GM18498 (cell line): ENCODE data around the gene RPL19.
"Not testable (repeated sequence)": the region's sequence is repeated elsewhere in the genome, so short reads cannot be mapped to it uniquely, and the experiment has no call there.

ENCODE experiments used
- ATAC-seq: cut with Tn5 transposase; IDR thresholded peaks from one replicate; pipeline ENCODE4 v1.9.1; 2021; ENCODE audit warnings: mild to moderate bottlenecking, moderate library complexity; ENCODE audit not compliant: unreplicated experiment

Gene RPL19

GRCh38 chr17:39200070-39200879, at the start of gene RPL19:
Gene RPL19, plus strand, starts transcription at chr17:39200283. Its CDS starts 62 bp downstream, at chr17:39200345.
- ATAC-seq: peak; percentile 74

- ATAC-seq: no peak
These were observed 49.3 kb upstream of the RPL19 start for GRCh38 chr17:39150795-39151149.

GRCh38 chr17:39151150-39151942, 48.7 kb upstream of the RPL19 start, which contains the start of gene PLXDC1:
Gene PLXDC1, minus strand, starts transcription at chr17:39151637. Its CDS starts 200 bp downstream, at chr17:39151437.
- ATAC-seq: no peak

- no peak for ATAC-seq
These were observed 47.9 kb upstream of the RPL19 start for GRCh38 chr17:39151943-39152818.

DNA sequence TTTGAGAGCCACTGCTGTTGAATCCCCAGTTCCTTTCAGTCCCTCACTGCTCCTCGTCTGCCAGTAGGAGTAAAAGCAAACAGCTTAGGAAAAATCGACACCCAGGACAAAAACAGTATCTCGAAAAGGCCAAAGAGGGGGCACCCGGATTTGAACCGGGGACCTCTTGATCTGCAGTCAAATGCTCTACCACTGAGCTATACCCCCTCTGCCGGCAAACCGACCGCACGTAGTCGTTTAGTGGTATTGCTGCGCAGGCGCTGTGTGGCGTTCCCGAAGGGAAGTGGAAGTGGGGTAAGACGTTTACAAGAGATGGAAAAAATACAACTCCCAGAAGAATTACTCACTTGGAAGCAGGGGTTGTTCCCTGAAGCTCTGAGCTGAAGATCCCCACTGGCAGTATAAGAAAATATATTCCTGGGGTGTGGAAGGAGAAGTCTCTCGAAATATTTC, 46.5 kb upstream of the RPL19 start:
- ATAC-seq: peak; percentile 58

DNA sequence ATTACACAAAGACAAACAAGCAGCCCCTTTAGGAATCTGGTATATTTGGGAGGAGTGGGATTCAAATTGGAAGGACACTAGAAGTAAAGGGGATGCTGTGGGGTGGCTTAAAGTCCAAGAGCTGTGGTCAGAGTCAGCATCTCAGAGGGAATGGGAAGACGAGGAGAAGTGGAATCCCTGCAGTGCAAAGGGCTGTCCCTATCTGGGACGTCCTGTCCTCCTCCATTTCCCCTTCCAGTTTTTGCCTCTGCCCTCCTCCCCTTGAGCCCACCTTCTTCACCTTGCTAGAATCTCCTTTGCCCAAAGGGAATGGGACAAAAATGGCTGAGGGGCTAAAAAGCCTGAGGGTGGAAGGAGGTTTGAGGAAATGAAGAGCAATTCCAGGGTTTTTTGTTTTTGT, 44.4 kb upstream of the RPL19 start:
- ATAC-seq: no peak

GRCh38 chr17:39156491-39156890, 43.6 kb upstream of the RPL19 start:
- ATAC-seq: no peak

GRCh38 chr17:39158623-39159022, 41.5 kb upstream of the RPL19 start:
- no peak for ATAC-seq

DNA sequence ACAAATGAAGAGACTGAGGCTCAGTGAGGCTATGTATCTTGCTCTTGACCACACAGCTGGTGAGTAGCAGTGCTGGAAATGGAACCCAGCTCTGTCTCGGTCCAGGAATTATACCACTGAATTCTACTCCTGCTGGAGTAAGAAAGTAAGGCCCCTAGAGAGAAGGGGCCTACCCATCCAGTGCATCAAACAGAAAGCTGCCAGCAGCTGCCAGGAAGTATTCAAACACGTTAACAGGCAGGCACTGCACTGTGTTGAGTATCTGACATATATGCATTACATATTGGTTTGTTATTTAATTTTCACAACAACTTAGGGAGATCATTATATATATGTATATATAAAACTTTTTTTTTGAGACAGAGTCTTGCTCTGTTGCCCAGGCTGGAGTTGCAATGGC, 38.1 kb upstream of the RPL19 start:
- no peak for ATAC-seq

DNA sequence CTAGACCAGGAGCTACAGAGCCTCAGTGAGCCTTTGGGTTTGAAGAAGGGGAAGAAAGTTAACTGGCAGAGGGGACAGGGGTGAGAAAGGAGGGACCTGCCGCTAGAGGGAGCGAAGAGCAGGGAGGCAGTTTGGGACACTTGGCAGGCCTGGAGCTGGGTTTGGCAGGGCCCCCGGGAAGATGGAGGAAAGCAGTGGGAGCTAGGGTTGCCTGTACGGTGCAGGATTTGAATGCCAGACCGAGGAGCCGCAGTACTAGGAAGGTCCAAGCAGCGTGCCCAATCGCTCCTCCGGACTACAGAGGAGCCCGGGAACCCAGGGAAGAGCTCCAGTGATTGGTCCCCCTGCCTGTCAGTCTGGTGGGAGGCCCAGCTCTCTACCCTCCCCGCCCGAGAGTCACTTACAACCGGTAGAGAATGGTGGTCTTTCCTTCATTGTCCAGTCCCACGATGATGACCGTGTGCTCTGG, 35.4 kb upstream of the RPL19 start:
- peak; percentile 87 for ATAC-seq

DNA sequence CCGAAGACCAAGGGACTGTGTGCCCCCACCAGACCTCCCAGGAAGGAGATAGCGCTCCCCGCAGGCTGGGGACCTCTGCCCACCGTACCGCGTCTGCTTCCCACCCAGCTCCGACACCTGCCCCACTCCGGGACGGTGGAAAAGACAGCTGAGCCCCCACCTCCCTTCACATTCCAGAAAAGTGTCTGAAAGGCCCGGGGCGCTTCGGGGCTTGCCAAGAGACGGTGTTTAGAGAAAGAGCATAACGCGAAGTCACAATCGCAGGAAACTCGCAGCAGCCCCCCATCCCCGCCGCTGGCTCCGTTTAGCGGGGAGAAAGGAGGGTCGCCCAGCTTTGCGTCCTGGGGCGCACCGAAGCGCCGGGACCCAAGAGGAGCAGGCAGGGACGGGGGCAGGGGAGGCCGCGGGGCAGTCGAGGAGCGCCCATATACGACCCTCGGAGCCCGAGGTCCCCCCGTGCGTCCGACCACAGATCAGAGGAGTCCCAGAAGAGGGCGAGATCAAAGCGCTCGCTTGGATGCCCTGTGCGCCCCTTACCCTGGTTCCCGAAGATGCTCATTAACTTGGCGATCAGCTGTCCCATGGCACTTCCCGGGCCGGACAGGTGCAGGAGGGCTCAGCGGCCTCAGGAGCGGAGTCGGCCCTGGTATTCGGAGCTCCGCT, 34.8 kb upstream of the RPL19 start:
- no peak for ATAC-seq

GRCh38 chr17:39165841-39166349, 34.2 kb upstream of the RPL19 start, which contains the start of gene ARL5C:
Gene ARL5C, minus strand, starts transcription at chr17:39166161. Its CDS starts 401 bp downstream, at chr17:39165760.
- no peak for ATAC-seq

- no peak for ATAC-seq
These were observed 33.4 kb upstream of the RPL19 start for GRCh38 chr17:39166437-39167335.

DNA sequence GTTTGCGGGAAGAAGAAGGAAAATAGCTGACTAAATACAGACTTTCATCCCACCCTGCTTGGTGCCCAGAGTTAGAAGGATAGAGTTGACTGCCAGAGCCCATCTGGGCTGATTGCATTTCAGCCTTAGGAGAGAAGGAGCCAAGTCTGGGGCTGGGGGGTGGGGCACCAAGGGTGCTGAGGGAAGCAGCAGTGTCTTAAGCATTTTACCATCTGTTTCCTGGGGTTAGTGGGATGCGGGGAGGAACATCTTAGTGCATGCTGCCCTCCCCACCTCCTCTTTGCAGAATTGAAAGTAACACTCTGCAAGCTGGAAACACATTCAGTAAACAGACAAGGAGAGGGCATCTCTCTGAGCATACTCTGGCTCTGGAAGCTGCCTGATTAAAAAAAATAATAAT, 32.6 kb upstream of the RPL19 start:
- ATAC-seq: no peak

DNA sequence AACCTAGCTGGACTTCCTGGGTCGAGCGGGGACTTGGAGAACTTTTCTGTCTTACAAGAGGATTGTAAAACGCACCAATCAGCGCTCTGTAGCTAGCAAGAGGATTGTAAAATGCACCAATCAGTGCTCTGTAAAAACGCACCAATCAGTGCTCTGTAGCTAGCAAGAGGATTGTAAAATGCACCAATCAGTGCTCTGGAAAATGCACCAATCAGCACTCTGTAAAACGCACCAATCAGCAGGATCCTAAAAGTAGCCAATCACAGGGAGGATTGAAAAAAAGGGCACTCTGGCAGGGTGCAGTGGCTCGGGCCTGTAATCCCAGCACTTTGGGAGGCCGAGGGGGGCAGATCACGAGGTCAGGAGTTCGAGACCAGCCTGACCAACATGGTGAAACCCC, 31.6 kb upstream of the RPL19 start:
- not testable (repeated sequence) for ATAC-seq

GRCh38 chr17:39169101-39169500, 31.0 kb upstream of the RPL19 start:
- ATAC-seq: no peak

DNA sequence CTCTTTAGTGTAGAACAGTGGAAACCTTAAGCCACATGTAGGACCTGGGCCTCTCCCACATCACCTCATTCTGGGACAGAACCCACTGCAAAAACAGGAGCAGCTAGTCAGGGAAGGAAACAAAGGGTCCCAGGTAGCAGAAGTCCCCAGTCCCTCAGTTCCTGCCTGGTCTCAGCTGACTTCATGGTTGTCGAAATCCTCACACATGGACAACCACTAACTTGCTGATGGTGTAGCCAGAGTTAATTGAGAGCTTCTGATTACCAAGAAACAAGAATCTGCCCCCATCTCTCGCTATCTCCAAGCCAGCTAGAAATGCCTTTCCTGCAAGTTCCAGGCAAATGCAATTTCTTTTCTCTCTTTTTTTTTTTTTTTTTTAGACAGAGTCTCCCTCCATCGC, 30.6 kb upstream of the RPL19 start:
- no peak for ATAC-seq

GRCh38 chr17:39170109-39170508, 30.0 kb upstream of the RPL19 start:
- no peak for ATAC-seq

GRCh38 chr17:39170558-39170957, 29.5 kb upstream of the RPL19 start:
- no peak for ATAC-seq
